Natural killer cell (primary cell): ENCODE results near the gene KDM3B. TPM values are rescaled to one million over a fixed set of nuclear protein-coding genes. Genes with fewer than 3 reads are reported as not detected.

Experiments
- ATAC-seq, 3 donors: fragments of 150-1000 bp in 2 of 3; fragments of 200-7000 bp in 1 of 3; cut with Tn5 transposase; 1 replicate in 1 of 3; 2 replicates in 2 of 3; pipeline ENCODE4 v1.10.0; 2021; ENCODE audit warnings: mild to moderate bottlenecking in 2 of 3, moderate library complexity in 2 of 3
- DNase-seq, 2 donors: peaks; one replicate each; pipeline versions ENCODE4 v3.0.0 to v3.0.0-alpha.2; 2013 to 2021; ENCODE audit warnings: mixed read lengths in 1 of 2
- H3K27ac ChIP-seq: one replicate; pipeline ENCODE4 v1.5.1; 2013; ENCODE audit warnings: mild to moderate bottlenecking, low read length
- H3K27me3 ChIP-seq: one replicate; pipeline ENCODE4 v1.6.1; 2013; ENCODE audit warnings: low read length; ENCODE audit not compliant: control insufficient read depth, insufficient read depth
- H3K36me3 ChIP-seq: one replicate; pipeline ENCODE4 v1.6.1; 2013; ENCODE audit warnings: low read length; ENCODE audit not compliant: control insufficient read depth, insufficient read depth
- H3K4me1 ChIP-seq: one replicate; pipeline ENCODE4 v1.6.1; 2013; ENCODE audit warnings: low read length; ENCODE audit not compliant: control insufficient read depth, insufficient read depth
- H3K4me3 ChIP-seq: one replicate; pipeline ENCODE4 v1.5.1; 2013; ENCODE audit warnings: low read length
- H3K9me3 ChIP-seq: one replicate; pipeline ENCODE4 v1.6.1; 2013; ENCODE audit warnings: low read length; ENCODE audit not compliant: control insufficient read depth, insufficient read depth
- H3K27ac Mint-ChIP-seq, 2 donors: one replicate each; pipeline ENCODE4 v1.8.0; 2022; ENCODE audit warnings: mild to moderate bottlenecking in 2 of 2, mixed read lengths in 2 of 2, moderate library complexity in 1 of 2
- H3K27me3 Mint-ChIP-seq, 2 donors: one replicate each; pipeline ENCODE4 v1.8.0; 2022; ENCODE audit warnings: low read depth in 2 of 2, mixed read lengths in 2 of 2
- H3K36me3 Mint-ChIP-seq: one replicate; pipeline ENCODE4 v1.8.0; 2022; ENCODE audit warnings: mixed read lengths
- H3K4me1 Mint-ChIP-seq, 2 donors: one replicate each; pipeline ENCODE4 v1.8.0; 2022; ENCODE audit warnings: mixed read lengths in 2 of 2
- H3K4me3 Mint-ChIP-seq: one replicate; pipeline ENCODE4 v1.8.0; 2022; ENCODE audit warnings: mild to moderate bottlenecking, moderate library complexity, mixed read lengths
- H3K9me3 Mint-ChIP-seq, 2 donors: one replicate each; pipeline ENCODE4 v1.8.0; 2022; ENCODE audit warnings: mixed read lengths in 2 of 2
- WGBS: methylation state at CpG from one replicate; pipeline ENCODE4 v1.1.7; 2013; ENCODE audit warnings: missing lambda C conversion rate; ENCODE audit not compliant: insufficient coverage; 5-methylcytosine and 5-hydroxymethylcytosine counted together
- intact Hi-C: fragments of 100-400 bp; cut with micrococcal nuclease; formaldehyde crosslinking; loops from one replicate; pipeline ENCODE4 v1.14.2; 2022
- total RNA-seq, 4 donors: library from RNA; stranded (reverse); fragments of 120-200 nt in 1 of 4; gene quantifications; one replicate each; pipeline versions ENCODE4 v1.2.3 to v1.2.4, GENCODE V29; 2013 to 2022
- TF ChIP-seq, protein P1 (sequence below): fragments of 200-600 bp; IDR thresholded peaks from one replicate; pipeline ENCODE4 v1.8.0; 2022; ENCODE audit warnings: antibody characterized with exemption

Gene KDM3B
- total RNA-seq, 3 donors from 2014 or later (not counting 1 experiment from before 2014, with no cell fraction given) = 82.3 to 87.1 (median 82.3) TPM

DNA sequence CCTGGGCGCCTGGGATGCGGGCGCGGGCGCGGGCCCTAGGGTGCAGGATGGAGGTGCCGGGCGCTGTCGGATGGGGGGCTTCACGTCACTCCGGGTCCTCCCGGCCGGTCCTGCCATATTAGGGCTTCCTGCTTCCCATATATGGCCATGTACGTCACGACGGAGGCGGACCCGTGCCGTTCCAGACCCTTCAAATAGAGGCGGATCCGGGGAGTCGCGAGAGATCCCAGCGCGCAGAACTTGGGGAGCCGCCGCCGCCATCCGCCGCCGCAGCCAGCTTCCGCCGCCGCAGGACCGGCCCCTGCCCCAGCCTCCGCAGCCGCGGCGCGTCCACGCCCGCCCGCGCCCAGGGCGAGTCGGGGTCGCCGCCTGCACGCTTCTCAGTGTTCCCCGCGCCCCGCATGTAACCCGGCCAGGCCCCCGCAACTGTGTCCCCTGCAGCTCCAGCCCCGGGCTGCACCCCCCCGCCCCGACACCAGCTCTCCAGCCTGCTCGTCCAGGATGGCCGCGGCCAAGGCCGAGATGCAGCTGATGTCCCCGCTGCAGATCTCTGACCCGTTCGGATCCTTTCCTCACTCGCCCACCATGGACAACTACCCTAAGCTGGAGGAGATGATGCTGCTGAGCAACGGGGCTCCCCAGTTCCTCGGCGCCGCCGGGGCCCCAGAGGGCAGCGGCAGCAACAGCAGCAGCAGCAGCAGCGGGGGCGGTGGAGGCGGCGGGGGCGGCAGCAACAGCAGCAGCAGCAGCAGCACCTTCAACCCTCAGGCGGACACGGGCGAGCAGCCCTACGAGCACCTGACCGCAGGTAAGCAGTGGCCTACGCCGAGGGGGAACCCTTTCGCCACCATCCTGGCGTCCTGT, 113.0 kb downstream of the KDM3B start, which contains the start of gene EGR1:
Gene EGR1 (plus strand): TSS at position 219 of the 864 bp plus-strand sequence. CDS start 283 bp downstream, at position 502.
- no peaks in the 10 kb centered on the region for H3K36me3 Mint-ChIP-seq
- no peaks in the 10 kb centered on the region for H3K9me3 ChIP-seq
- H3K4me1 ChIP-seq = peaks cover 34% of the 10 kb centered on the region
- peaks cover 19 to 38% of the 10 kb centered on the region in 2 donors for H3K4me1 Mint-ChIP-seq
- no peaks in the 10 kb centered on the region for H3K27me3 Mint-ChIP-seq
- DNase-seq (peak; percentile 92 to 97), ATAC-seq (peak; percentile 54 to 73 (median 61))
- peak within 1 kb of the TSS; percentile 83 for H3K4me3 ChIP-seq
- intact Hi-C loops = loop anchor here (1.0 to 2.0 kb wide), 3 partner anchors 27 to 134 kb away; partner anchors contain the start of gene CDC25C
- no peaks in the 10 kb centered on the region for H3K27me3 ChIP-seq
- H3K4me3 Mint-ChIP-seq = peak within 1 kb of the TSS; percentile 93
- under 1% methylated on average over 85 of the region's 85 CpGs for WGBS
- H3K36me3 ChIP-seq = no peaks in the 10 kb centered on the region
- TF ChIP-seq, protein P1, sequence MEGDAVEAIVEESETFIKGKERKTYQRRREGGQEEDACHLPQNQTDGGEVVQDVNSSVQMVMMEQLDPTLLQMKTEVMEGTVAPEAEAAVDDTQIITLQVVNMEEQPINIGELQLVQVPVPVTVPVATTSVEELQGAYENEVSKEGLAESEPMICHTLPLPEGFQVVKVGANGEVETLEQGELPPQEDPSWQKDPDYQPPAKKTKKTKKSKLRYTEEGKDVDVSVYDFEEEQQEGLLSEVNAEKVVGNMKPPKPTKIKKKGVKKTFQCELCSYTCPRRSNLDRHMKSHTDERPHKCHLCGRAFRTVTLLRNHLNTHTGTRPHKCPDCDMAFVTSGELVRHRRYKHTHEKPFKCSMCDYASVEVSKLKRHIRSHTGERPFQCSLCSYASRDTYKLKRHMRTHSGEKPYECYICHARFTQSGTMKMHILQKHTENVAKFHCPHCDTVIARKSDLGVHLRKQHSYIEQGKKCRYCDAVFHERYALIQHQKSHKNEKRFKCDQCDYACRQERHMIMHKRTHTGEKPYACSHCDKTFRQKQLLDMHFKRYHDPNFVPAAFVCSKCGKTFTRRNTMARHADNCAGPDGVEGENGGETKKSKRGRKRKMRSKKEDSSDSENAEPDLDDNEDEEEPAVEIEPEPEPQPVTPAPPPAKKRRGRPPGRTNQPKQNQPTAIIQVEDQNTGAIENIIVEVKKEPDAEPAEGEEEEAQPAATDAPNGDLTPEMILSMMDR = peak; percentile 31
- peak within 1 kb of the TSS; percentile 97 for H3K27ac ChIP-seq
- peak within 1 kb of the TSS; percentile 93 to 95 for H3K27ac Mint-ChIP-seq
- no peaks in the 10 kb centered on the region for H3K9me3 Mint-ChIP-seq

DNA sequence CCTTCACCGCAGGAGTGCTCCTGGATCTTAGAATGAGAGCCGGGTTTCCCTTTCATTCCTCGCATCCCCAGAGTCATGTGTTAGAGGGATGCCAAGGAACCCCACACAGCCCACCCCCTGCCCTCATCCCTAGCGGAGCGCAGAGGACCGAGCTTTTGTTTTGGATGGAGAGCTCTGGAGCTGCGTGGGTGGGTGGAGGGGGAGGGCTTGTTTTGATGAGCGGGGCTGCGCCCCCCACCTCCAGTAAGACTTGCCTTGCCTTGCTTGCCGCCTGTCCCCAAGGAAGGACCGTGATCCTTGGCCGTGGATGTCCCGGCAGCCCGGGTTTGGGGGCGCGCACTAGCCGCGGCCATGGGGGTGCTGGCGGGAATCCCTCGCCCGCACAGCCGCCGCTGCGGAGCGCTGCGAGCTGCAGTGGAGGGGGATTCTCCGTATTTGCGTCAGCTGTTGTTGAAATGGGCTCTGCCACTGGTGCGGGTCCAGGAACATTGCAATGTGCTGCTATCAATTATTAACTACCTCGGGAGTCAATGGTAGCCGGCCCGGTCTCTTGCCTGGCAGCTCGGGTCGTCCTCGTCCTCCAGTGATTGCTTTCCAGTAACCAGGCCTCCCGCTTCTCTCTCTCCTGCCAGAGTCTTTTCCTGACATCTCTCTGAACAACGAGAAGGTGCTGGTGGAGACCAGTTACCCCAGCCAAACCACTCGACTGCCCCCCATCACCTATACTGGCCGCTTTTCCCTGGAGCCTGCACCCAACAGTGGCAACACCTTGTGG, 113.8 kb downstream of the KDM3B start:
- peaks cover 31% of the 10 kb centered on the region for H3K4me1 ChIP-seq
- no peaks in the 10 kb centered on the region for H3K9me3 ChIP-seq
- Mint-ChIP-seq H3K27me3 (no peaks in the 10 kb centered on the region), H3K36me3 (no peaks in the 10 kb centered on the region), H3K9me3 (no peaks in the 10 kb centered on the region), H3K27ac (peak overlapping the region; percentile 93 to 95), H3K4me3 (peak overlapping the region; percentile 93), H3K4me1 (peaks cover 11 to 30% of the 10 kb centered on the region in 2 donors)
- ATAC-seq = no peak
- H3K27ac ChIP-seq = no peak overlapping the region
- peak overlapping the region; percentile 83 for H3K4me3 ChIP-seq
- 35% methylated on average over 36 of the region's 39 CpGs for WGBS
- TF ChIP-seq, protein P1 = no peak
- intact Hi-C loops = no loop called here
- DNase-seq = peak in 1 of 2 donors; percentile 57
- no peaks in the 10 kb centered on the region for H3K36me3 ChIP-seq
- no peaks in the 10 kb centered on the region for H3K27me3 ChIP-seq

DNA sequence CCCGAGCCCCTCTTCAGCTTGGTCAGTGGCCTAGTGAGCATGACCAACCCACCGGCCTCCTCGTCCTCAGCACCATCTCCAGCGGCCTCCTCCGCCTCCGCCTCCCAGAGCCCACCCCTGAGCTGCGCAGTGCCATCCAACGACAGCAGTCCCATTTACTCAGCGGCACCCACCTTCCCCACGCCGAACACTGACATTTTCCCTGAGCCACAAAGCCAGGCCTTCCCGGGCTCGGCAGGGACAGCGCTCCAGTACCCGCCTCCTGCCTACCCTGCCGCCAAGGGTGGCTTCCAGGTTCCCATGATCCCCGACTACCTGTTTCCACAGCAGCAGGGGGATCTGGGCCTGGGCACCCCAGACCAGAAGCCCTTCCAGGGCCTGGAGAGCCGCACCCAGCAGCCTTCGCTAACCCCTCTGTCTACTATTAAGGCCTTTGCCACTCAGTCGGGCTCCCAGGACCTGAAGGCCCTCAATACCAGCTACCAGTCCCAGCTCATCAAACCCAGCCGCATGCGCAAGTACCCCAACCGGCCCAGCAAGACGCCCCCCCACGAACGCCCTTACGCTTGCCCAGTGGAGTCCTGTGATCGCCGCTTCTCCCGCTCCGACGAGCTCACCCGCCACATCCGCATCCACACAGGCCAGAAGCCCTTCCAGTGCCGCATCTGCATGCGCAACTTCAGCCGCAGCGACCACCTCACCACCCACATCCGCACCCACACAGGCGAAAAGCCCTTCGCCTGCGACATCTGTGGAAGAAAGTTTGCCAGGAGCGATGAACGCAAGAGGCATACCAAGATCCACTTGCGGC, 114.6 kb downstream of the KDM3B start:
- TF ChIP-seq, protein P1 = no peak
- 97% methylated on average over 45 of the region's 45 CpGs for WGBS
- Histone ChIP-seq H3K9me3 (no peaks in the 10 kb centered on the region), H3K27me3 (no peaks in the 10 kb centered on the region), H3K4me1 (peaks cover 31% of the 10 kb centered on the region), H3K36me3 (no peaks in the 10 kb centered on the region), H3K4me3 (no peak overlapping the region), H3K27ac (no peak overlapping the region)
- no peak for DNase-seq
- intact Hi-C loops = no loop called here
- no peaks in the 10 kb centered on the region for H3K9me3 Mint-ChIP-seq
- H3K4me3 Mint-ChIP-seq = peak overlapping the region; percentile 93
- no peak for ATAC-seq
- H3K4me1 Mint-ChIP-seq = peaks cover 8 to 28% of the 10 kb centered on the region in 2 donors
- H3K27ac Mint-ChIP-seq = peak overlapping the region; percentile 66 to 95
- H3K36me3 Mint-ChIP-seq = no peaks in the 10 kb centered on the region
- H3K27me3 Mint-ChIP-seq = no peaks in the 10 kb centered on the region
